Liver (tissue), 3 donors: ENCODE data around the gene TRMT5.

Experiments
- GABPA ChIP-seq, 2 donors: IDR thresholded peaks in 1 of 2; conservative IDR thresholded peaks in 1 of 2; 2 replicates each; pipeline ENCODE4 v1.6.1; 2016; ENCODE audit warnings: antibody characterized with exemption in 2 of 2, mild to moderate bottlenecking in 1 of 2, moderate library complexity in 1 of 2
- REST ChIP-seq: IDR thresholded peaks from 2 replicates; pipeline ENCODE4 v1.6.1; 2016; ENCODE audit warnings: antibody characterized with exemption, mild to moderate bottlenecking
- TF ChIP-seq, protein P1 (sequence below): fragments of 150-350 bp; IDR thresholded peaks from 2 replicates; pipeline ENCODE4 v1.5.1; 2017; ENCODE audit warnings: improper control_type of control experiment, low read depth, low read length; ENCODE audit not compliant: missing input control
- TF ChIP-seq, protein P2 (sequence below): IDR thresholded peaks from 2 replicates; pipeline ENCODE4 v1.6.1; 2016; ENCODE audit warnings: antibody characterized with exemption
- donor health status: healthy.
- donor health status: healthy.

- no peak for TF ChIP-seq GABPA (IDR thresholded peaks at IDR 0.05 in 1 of 2, conservative IDR thresholded peaks at IDR 0.05 in 1 of 2)
- TF ChIP-seq, protein P1, sequence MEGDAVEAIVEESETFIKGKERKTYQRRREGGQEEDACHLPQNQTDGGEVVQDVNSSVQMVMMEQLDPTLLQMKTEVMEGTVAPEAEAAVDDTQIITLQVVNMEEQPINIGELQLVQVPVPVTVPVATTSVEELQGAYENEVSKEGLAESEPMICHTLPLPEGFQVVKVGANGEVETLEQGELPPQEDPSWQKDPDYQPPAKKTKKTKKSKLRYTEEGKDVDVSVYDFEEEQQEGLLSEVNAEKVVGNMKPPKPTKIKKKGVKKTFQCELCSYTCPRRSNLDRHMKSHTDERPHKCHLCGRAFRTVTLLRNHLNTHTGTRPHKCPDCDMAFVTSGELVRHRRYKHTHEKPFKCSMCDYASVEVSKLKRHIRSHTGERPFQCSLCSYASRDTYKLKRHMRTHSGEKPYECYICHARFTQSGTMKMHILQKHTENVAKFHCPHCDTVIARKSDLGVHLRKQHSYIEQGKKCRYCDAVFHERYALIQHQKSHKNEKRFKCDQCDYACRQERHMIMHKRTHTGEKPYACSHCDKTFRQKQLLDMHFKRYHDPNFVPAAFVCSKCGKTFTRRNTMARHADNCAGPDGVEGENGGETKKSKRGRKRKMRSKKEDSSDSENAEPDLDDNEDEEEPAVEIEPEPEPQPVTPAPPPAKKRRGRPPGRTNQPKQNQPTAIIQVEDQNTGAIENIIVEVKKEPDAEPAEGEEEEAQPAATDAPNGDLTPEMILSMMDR, result no peak
- TF ChIP-seq, protein P2, sequence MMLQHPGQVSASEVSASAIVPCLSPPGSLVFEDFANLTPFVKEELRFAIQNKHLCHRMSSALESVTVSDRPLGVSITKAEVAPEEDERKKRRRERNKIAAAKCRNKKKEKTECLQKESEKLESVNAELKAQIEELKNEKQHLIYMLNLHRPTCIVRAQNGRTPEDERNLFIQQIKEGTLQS, result no peak
- no peak for TF ChIP-seq REST
These were observed 17.7 kb upstream of the TRMT5 start for GRCh38 chr14:60998617-60999016.
